HepG2 (cell line): ENCODE data around the gene FAM81A. TPM values are rescaled to one million over a fixed set of nuclear protein-coding genes. Genes with fewer than 3 reads are reported as not detected.

Experiments
- ATAC-seq: fragments of 200-7000 bp; cut with Tn5 transposase; 3 replicates; pipeline ENCODE4 v1.9.1; 2020; ENCODE audit warnings: mild to moderate bottlenecking, moderate library complexity
- BruUV-seq: library from RNA; stranded (reverse); fragments of 400-500 nt; replicated peaks from 2 replicates; lab custom pipeline; 2021; lab: Mats Ljungman, UMichigan
- CTCF ChIA-PET: fragments of 300-600 bp; formaldehyde crosslinking; extraction: SDS; loops from one replicate; lab custom pipeline; 2021; ENCODE audit warnings: low total read pairs, inconsistent platforms, low intra/inter-chr PET ratio; lab: Yijun Ruan, JAX
- POLR2A ChIA-PET: fragments of 350-600 bp; sonication (Branson Sonifier 250); formaldehyde crosslinking; loops from one replicate; lab custom pipeline; 2020; ENCODE audit warnings: antibody characterized with exemption, inconsistent platforms; lab: Yijun Ruan, JAX
- DNase-seq: peaks from one replicate; pipeline ENCODE4 v3.0.0-alpha.2; 2015; ENCODE audit warnings: low spot score
- FAIRE-seq: peaks from 3 replicates; lab custom pipeline; 2011; peaks lifted over from hg19 to GRCh38; lab: Jason Lieb, UNC
- H2AFZ ChIP-seq: one replicate; pipeline ENCODE4 v1.6.1; 2011; ENCODE audit warnings: low read length, inconsistent platforms
- H3K27ac ChIP-seq: fragments of 300-600 bp; 3 replicates; pipeline ENCODE4 v1.8.0; 2011; ENCODE audit warnings: mixed run types, mild to moderate bottlenecking, mixed read lengths, low read length, inconsistent platforms; ENCODE audit not compliant: insufficient read depth; ENCODE audit errors: extremely low read length
- H3K27me3 ChIP-seq, 2 experiments: fragments of 200-600 bp in 1 of 2; 2 replicates in 1 of 2; 3 replicates in 1 of 2; pipeline versions ENCODE4 v1.6.0 to v1.8.0; 2011; ENCODE audit warnings: low read length in 2 of 2, mild to moderate bottlenecking in 2 of 2, moderate library complexity in 2 of 2, inconsistent platforms in 1 of 2; ENCODE audit not compliant: insufficient read depth in 2 of 2, control insufficient read depth in 1 of 2
- H3K36me3 ChIP-seq, 2 experiments: fragments of 200-600 bp in 1 of 2; replicated peaks in 1 of 2; 2 replicates in 1 of 2; 3 replicates in 1 of 2; pipeline versions ENCODE4 v1.5.1 to v1.8.0; 2011; ENCODE audit warnings: low read length in 2 of 2, inconsistent platforms in 1 of 2; ENCODE audit not compliant: insufficient read depth in 2 of 2, control insufficient read depth in 1 of 2
- H3K4me1 ChIP-seq: 2 replicates; pipeline ENCODE4 v1.5.1; 2012; ENCODE audit warnings: low read length, inconsistent platforms; ENCODE audit not compliant: insufficient read depth
- H3K4me2 ChIP-seq: 2 replicates; pipeline ENCODE4 v1.6.0; 2011; ENCODE audit warnings: low read depth, low read length, inconsistent platforms
- H3K4me3 ChIP-seq, 3 experiments: fragments of 200-600 bp in 1 of 3; sonication (generic), shearing (Covaris generic) in 1 of 3; replicated peaks in 1 of 3; 2 replicates each; pipeline ENCODE4 v1.5.1; 2011 to 2016; ENCODE audit warnings: low read length in 3 of 3, inconsistent platforms in 2 of 3, low read depth in 2 of 3, mild to moderate bottlenecking in 2 of 3, control low read depth in 1 of 3, mixed read lengths in 1 of 3; ENCODE audit not compliant: insufficient read depth in 1 of 3
- H3K79me2 ChIP-seq: one replicate; pipeline ENCODE4 v1.6.1; 2011; ENCODE audit warnings: low read length, inconsistent platforms; ENCODE audit not compliant: insufficient read depth
- H3K9ac ChIP-seq: 2 replicates; pipeline ENCODE4 v1.6.0; 2011; ENCODE audit warnings: mild to moderate bottlenecking, low read depth, low read length, inconsistent platforms; ENCODE audit not compliant: insufficient read depth
- H3K9me3 ChIP-seq: 2 replicates; pipeline ENCODE4 v1.5.1; 2012; ENCODE audit warnings: mild to moderate bottlenecking, low read length
- H4K20me1 ChIP-seq: 2 replicates; pipeline ENCODE4 v1.6.0; 2011; ENCODE audit warnings: inconsistent platforms, mild to moderate bottlenecking, low read length, moderate library complexity; ENCODE audit not compliant: insufficient read depth
- CREB1 ChIP-seq, 2 experiments: fragments of 450-650 bp in 1 of 2; IDR thresholded peaks; 2 replicates each; pipeline ENCODE4 v1.6.1; 2016 to 2017; ENCODE audit warnings: control low read depth in 1 of 2, mild to moderate bottlenecking in 1 of 2, missing compliant biosample characterization in 1 of 2, missing genetic modification characterization in 1 of 2
- RCOR2 ChIP-seq: IDR thresholded peaks from 2 replicates; pipeline ENCODE4 v1.6.1; 2016; ENCODE audit warnings: missing biosample characterization, missing genetic modification reagents
- ZNF614 ChIP-seq: IDR thresholded peaks from 2 replicates; pipeline ENCODE4 v1.6.1; 2018; ENCODE audit warnings: missing biosample characterization, missing genetic modification reagents, inconsistent platforms, borderline replicate concordance
- ZNF891 ChIP-seq: sonication (generic); formaldehyde crosslinking; IDR thresholded peaks from 2 replicates; pipeline ENCODE4 v1.5.0; 2020; ENCODE audit warnings: mild to moderate bottlenecking, missing genetic modification reagents
- WGBS: methylation state at CpG from one replicate; pipeline ENCODE4 v1.1.6; 2017; ENCODE audit warnings: low lambda C conversion rate; 5-methylcytosine and 5-hydroxymethylcytosine counted together
- in situ Hi-C: cut with HindIII; loops from 2 replicates; pipeline ENCODE4 v1.10.0; 2017; ENCODE audit warnings: low pct_unique_long_range_greater_than_20kb; ENCODE audit not compliant: extremely low pct_ligation_motif_present
- intact Hi-C: fragments of 100-400 bp; cut with micrococcal nuclease; formaldehyde crosslinking; loops from one replicate; pipeline ENCODE4 v1.10.0; 2022; ENCODE audit not compliant: unreplicated experiment
- polyA plus RNA-seq, 8 experiments: library from polyadenylated mRNA; depleted of rRNA in 3 of 8; stranded (reverse) in 7 of 8; unstranded in 1 of 8; fragments of >200 nt; fragmentation: Illumina TruSeq in 4 of 8; extraction: Trizol in 4 of 8; gene quantifications; 2 replicates each; pipeline versions ENCODE4 v1.2.1 to v1.2.3, GENCODE V29; 2011 to 2016; ENCODE audit warnings: low read depth in 4 of 8, missing spikeins in 1 of 8, mixed read lengths in 1 of 8; ENCODE audit not compliant: insufficient read depth in 1 of 8
- total RNA-seq, 5 experiments: library from RNA; depleted of rRNA; stranded (reverse); fragments of >200 nt; fragmentation: Illumina TruSeq; extraction: Trizol; gene quantifications; 2 replicates each; pipeline ENCODE4 v1.2.3, GENCODE V29; 2016; ENCODE audit warnings: low read depth in 1 of 5
- TF ChIP-seq, protein P1 (sequence below): sonication (generic); formaldehyde crosslinking; IDR thresholded peaks from 2 replicates; pipeline ENCODE4 v1.4.0; 2020; ENCODE audit warnings: missing genetic modification reagents
- TF ChIP-seq, protein P2 (sequence below): sonication (generic); formaldehyde crosslinking; IDR thresholded peaks from 2 replicates; pipeline ENCODE4 v1.4.0; 2020; ENCODE audit warnings: low read depth, mild to moderate bottlenecking, missing genetic modification reagents

Gene FAM81A
- total and polyA plus RNA-seq, 2 of the 13 experiments (the other 11 are each of a cell fraction or from before 2014, with no cell fraction given) = 0.09 TPM; not detected in 1

DNA sequence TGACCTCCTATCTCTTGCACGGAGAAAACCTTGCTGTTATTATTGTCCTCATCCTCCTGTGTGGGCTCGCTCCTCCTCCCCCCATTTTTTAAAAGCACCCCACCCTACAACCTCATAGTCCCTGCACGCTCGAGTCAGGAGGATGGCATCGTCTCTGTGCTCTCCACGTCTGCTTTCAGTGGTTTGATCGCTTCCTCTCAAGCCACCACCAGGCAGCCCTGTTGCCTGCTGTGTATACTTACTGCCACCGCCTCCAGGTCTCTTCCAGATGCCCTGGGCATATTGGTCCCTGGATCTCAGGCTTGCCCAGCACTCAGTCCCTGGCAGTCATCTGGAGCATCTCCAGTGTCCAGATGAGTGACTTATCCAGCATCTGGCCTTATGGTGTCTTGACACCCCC lies 131.5 kb downstream of the FAM81A start (continued):
- TF ChIP-seq, protein P1, sequence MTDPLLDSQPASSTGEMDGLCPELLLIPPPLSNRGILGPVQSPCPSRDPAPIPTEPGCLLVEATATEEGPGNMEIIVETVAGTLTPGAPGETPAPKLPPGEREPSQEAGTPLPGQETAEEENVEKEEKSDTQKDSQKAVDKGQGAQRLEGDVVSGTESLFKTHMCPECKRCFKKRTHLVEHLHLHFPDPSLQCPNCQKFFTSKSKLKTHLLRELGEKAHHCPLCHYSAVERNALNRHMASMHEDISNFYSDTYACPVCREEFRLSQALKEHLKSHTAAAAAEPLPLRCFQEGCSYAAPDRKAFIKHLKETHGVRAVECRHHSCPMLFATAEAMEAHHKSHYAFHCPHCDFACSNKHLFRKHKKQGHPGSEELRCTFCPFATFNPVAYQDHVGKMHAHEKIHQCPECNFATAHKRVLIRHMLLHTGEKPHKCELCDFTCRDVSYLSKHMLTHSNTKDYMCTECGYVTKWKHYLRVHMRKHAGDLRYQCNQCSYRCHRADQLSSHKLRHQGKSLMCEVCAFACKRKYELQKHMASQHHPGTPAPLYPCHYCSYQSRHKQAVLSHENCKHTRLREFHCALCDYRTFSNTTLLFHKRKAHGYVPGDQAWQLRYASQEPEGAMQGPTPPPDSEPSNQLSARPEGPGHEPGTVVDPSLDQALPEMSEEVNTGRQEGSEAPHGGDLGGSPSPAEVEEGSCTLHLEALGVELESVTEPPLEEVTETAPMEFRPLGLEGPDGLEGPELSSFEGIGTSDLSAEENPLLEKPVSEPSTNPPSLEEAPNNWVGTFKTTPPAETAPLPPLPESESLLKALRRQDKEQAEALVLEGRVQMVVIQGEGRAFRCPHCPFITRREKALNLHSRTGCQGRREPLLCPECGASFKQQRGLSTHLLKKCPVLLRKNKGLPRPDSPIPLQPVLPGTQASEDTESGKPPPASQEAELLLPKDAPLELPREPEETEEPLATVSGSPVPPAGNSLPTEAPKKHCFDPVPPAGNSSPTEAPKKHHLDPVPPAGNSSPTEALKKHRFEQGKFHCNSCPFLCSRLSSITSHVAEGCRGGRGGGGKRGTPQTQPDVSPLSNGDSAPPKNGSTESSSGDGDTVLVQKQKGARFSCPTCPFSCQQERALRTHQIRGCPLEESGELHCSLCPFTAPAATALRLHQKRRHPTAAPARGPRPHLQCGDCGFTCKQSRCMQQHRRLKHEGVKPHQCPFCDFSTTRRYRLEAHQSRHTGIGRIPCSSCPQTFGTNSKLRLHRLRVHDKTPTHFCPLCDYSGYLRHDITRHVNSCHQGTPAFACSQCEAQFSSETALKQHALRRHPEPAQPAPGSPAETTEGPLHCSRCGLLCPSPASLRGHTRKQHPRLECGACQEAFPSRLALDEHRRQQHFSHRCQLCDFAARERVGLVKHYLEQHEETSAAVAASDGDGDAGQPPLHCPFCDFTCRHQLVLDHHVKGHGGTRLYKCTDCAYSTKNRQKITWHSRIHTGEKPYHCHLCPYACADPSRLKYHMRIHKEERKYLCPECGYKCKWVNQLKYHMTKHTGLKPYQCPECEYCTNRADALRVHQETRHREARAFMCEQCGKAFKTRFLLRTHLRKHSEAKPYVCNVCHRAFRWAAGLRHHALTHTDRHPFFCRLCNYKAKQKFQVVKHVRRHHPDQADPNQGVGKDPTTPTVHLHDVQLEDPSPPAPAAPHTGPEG (CRISPR knock-in tag) = no peak
- TF ChIP-seq, all 625 proteins: peak for 0

DNA sequence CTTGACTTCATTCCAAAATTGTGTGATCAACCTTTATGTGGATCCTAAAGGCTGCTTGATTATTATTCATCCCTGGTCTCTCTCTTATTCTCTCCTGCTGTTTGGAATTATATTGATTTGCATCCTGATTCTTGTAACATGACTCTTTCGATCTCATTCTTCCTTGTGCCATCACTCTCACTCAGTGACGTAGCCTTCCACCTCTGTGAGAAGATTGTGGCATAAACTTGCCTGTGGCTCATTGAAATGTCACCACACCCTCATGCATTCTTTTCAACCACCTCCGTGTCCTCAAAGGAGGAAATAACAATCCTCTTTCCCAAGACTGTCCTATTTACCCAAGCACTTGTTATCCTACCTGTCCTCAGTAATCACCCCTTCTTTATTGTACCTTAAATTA lies 132.3 kb downstream of the FAM81A start:
- no peak for FAIRE-seq
- in situ Hi-C loops = no loop called here

More for the DNA sequence above, 132.3 kb downstream of the FAM81A start:
- no peak overlapping the region for H3K9ac ChIP-seq
- no peak for DNase-seq
- H2AFZ ChIP-seq = no peak overlapping the region
- H3K4me3 ChIP-seq = no peak overlapping the region
- H3K27ac ChIP-seq = no peak overlapping the region
- no peaks in the 10 kb centered on the region for H3K36me3 ChIP-seq
- no peaks in the 10 kb centered on the region for H4K20me1 ChIP-seq
- POLR2A ChIA-PET = no interaction called here
- BruUV-seq = no TSS peak
- H3K4me2 ChIP-seq = 0 out of 2 replicates have a peak overlapping the region, but pooled peaks have one; percentile 5
- no peak for ATAC-seq
- no peaks in the 10 kb centered on the region for H3K79me2 ChIP-seq
- CTCF ChIA-PET = no interaction called here
- intact Hi-C loops = no loop called here
- TF ChIP-seq, protein P2, sequence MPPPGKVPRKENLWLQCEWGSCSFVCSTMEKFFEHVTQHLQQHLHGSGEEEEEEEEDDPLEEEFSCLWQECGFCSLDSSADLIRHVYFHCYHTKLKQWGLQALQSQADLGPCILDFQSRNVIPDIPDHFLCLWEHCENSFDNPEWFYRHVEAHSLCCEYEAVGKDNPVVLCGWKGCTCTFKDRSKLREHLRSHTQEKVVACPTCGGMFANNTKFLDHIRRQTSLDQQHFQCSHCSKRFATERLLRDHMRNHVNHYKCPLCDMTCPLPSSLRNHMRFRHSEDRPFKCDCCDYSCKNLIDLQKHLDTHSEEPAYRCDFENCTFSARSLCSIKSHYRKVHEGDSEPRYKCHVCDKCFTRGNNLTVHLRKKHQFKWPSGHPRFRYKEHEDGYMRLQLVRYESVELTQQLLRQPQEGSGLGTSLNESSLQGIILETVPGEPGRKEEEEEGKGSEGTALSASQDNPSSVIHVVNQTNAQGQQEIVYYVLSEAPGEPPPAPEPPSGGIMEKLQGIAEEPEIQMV (CRISPR knock-in tag) = no peak
- TF ChIP-seq RCOR2 (CRISPR knock-in tag) = no peak
- no peak for TF ChIP-seq ZNF891
- TF ChIP-seq ZNF614 (CRISPR knock-in tag) = no peak
- 0 out of 2 replicates have a peak, but pooled peaks have one; percentile 30 for TF ChIP-seq CREB1 (IDR thresholded peaks at IDR 0.05)
- no peak for TF ChIP-seq CREB1 (CRISPR knock-in tag; IDR thresholded peaks at IDR 0.05)
- TF ChIP-seq, all 625 proteins: peak for 1
- Histone ChIP-seq H3K9me3 (no peaks in the 10 kb centered on the region), H3K27me3 (peaks cover 0 to 8% of the 10 kb centered on the region in 2 experiments; a peak in 1 of 5 replicates), H3K4me1 (peaks cover 34% of the 10 kb centered on the region)
- 15% methylated on average over 3 of the region's 3 CpGs for WGBS
